ENCODE results near the gene LDLRAD2. TPM values are rescaled to one million over a fixed set of nuclear protein-coding genes. Genes with fewer than 3 reads are reported as not detected.

Gene LDLRAD2
- total RNA-seq, 1 experiment from 2014 or later = not detected

DNA sequence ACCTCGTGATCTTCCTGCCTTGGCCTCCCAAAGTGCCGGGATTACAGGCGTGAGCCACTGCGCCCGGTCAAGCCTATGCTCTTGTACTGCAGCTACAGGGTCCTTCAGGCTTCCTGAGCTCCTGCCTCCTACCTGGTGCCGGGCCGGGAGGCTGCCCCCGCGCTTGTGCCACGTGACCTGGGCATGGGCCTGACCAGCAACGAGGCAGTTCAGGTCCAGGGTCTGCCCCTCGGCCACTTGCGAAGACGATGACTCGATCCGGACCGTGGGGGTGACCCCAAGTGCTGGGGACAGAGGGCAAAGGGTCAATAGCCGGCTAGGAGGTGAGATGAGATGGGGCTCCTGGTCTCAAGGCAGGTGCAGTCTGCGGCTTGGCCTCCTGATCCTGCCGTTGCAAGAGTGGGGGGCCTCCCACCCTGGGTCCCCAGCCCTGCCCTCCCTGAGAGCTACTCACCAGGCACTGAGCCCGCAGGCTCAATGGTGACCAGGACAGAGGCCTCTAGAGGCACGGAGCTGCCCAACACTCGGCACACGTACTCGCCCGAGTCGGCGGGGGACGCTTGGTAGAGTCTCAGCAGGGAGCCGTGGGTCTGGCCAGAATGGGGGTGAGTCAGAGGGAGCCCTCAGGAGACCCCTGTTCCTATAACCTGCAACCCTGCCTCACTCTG lies 38.0 kb downstream of the LDLRAD2 start:
- no peak for ATAC-seq
- intact Hi-C loops (cut with micrococcal nuclease) = no loop called here
- H3K36me3 ChIP-seq (ENCODE audit: control insufficient read depth in 1 of 2, insufficient read depth in 2 of 2, low read length in 2 of 2) = no peaks in the 10 kb centered on the region
- no peaks in the 10 kb centered on the region for H3K4me1 ChIP-seq (ENCODE audit: control insufficient read depth in 1 of 2, insufficient read depth in 2 of 2, low read length in 2 of 2)
- no peaks in the 10 kb centered on the region for H4K20me1 ChIP-seq (ENCODE audit: insufficient read depth)
- H3K4me3 ChIP-seq (replicated peaks in 1 of 2; ENCODE audit: low read depth in 1 of 2, low read length in 2 of 2) = no peak overlapping the region
- no peak overlapping the region for H3K9ac ChIP-seq (ENCODE audit: low read length)
- no peaks in the 10 kb centered on the region for H3K9me3 ChIP-seq (ENCODE audit: control insufficient read depth in 1 of 2, insufficient read depth in 1 of 2, low read depth in 1 of 2, low read length in 2 of 2)
- H3K27ac ChIP-seq (ENCODE audit: low read depth, low read length) = no peak overlapping the region
- H3K9me2 ChIP-seq (ENCODE audit: insufficient read depth) = no peaks in the 10 kb centered on the region
- no peak for DNase-seq (ENCODE audit: low read depth, low spot score)
- TF ChIP-seq SRF (IDR thresholded peaks at IDR 0.05; ENCODE audit: low read depth) (no peak), TCF7L2 (IDR thresholded peaks at IDR 0.05; ENCODE audit: borderline replicate concordance, extremely low read depth, insufficient read depth, insufficient read length) (no peak), ELF1 (IDR thresholded peaks at IDR 0.05; ENCODE audit: borderline replicate concordance, low read depth) (no peak), YY1 (IDR thresholded peaks at IDR 0.05; ENCODE audit: extremely low read depth, insufficient replicate concordance, low read depth, low read length) (no peak), CEBPB (IDR thresholded peaks at IDR 0.05; ENCODE audit: low read depth) (no peak), SP1 (IDR thresholded peaks at IDR 0.05; ENCODE audit: low read depth) (no peak), RAD21 (IDR thresholded peaks at IDR 0.05; ENCODE audit: low read depth) (no peak), JUND (IDR thresholded peaks at IDR 0.05) (no peak), EZH2phosphoT487 (IDR thresholded peaks at IDR 0.05; ENCODE audit: borderline replicate concordance) (no peak), EZH2 (IDR thresholded peaks at IDR 0.05) (no peak), EGR1 (IDR thresholded peaks at IDR 0.05; ENCODE audit: low read depth) (no peak), POLR2AphosphoS5 (IDR thresholded peaks at IDR 0.05; ENCODE audit: low read depth, low read length) (no peak), ZFX (IDR thresholded peaks at IDR 0.05) (no peak), POLR2A (IDR thresholded peaks at IDR 0.05; ENCODE audit: borderline replicate concordance, extremely low read depth, insufficient read depth, insufficient read length) (no peak), ZNF274 (IDR thresholded peaks at IDR 0.05; ENCODE audit: low read depth, low read length) (no peak)
- TF ChIP-seq, protein P1, sequence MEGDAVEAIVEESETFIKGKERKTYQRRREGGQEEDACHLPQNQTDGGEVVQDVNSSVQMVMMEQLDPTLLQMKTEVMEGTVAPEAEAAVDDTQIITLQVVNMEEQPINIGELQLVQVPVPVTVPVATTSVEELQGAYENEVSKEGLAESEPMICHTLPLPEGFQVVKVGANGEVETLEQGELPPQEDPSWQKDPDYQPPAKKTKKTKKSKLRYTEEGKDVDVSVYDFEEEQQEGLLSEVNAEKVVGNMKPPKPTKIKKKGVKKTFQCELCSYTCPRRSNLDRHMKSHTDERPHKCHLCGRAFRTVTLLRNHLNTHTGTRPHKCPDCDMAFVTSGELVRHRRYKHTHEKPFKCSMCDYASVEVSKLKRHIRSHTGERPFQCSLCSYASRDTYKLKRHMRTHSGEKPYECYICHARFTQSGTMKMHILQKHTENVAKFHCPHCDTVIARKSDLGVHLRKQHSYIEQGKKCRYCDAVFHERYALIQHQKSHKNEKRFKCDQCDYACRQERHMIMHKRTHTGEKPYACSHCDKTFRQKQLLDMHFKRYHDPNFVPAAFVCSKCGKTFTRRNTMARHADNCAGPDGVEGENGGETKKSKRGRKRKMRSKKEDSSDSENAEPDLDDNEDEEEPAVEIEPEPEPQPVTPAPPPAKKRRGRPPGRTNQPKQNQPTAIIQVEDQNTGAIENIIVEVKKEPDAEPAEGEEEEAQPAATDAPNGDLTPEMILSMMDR (IDR thresholded peaks at IDR 0.05 in 2 of 3, conservative IDR thresholded peaks at IDR 0.05 in 1 of 3; ENCODE audit: borderline replicate concordance in 1 of 3, insufficient read depth in 1 of 3, low read depth in 2 of 3, low read length in 2 of 3) = no peak
- TF ChIP-seq, protein P2, sequence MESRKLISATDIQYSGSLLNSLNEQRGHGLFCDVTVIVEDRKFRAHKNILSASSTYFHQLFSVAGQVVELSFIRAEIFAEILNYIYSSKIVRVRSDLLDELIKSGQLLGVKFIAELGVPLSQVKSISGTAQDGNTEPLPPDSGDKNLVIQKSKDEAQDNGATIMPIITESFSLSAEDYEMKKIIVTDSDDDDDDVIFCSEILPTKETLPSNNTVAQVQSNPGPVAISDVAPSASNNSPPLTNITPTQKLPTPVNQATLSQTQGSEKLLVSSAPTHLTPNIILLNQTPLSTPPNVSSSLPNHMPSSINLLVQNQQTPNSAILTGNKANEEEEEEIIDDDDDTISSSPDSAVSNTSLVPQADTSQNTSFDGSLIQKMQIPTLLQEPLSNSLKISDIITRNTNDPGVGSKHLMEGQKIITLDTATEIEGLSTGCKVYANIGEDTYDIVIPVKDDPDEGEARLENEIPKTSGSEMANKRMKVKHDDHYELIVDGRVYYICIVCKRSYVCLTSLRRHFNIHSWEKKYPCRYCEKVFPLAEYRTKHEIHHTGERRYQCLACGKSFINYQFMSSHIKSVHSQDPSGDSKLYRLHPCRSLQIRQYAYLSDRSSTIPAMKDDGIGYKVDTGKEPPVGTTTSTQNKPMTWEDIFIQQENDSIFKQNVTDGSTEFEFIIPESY (IDR thresholded peaks at IDR 0.05; ENCODE audit: extremely low read depth, insufficient replicate concordance, low read length) = no peak
- TF ChIP-seq, protein P3, sequence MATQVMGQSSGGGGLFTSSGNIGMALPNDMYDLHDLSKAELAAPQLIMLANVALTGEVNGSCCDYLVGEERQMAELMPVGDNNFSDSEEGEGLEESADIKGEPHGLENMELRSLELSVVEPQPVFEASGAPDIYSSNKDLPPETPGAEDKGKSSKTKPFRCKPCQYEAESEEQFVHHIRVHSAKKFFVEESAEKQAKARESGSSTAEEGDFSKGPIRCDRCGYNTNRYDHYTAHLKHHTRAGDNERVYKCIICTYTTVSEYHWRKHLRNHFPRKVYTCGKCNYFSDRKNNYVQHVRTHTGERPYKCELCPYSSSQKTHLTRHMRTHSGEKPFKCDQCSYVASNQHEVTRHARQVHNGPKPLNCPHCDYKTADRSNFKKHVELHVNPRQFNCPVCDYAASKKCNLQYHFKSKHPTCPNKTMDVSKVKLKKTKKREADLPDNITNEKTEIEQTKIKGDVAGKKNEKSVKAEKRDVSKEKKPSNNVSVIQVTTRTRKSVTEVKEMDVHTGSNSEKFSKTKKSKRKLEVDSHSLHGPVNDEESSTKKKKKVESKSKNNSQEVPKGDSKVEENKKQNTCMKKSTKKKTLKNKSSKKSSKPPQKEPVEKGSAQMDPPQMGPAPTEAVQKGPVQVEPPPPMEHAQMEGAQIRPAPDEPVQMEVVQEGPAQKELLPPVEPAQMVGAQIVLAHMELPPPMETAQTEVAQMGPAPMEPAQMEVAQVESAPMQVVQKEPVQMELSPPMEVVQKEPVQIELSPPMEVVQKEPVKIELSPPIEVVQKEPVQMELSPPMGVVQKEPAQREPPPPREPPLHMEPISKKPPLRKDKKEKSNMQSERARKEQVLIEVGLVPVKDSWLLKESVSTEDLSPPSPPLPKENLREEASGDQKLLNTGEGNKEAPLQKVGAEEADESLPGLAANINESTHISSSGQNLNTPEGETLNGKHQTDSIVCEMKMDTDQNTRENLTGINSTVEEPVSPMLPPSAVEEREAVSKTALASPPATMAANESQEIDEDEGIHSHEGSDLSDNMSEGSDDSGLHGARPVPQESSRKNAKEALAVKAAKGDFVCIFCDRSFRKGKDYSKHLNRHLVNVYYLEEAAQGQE (IDR thresholded peaks at IDR 0.05; ENCODE audit: low read depth) = no peak
- TF ChIP-seq, protein P4, sequence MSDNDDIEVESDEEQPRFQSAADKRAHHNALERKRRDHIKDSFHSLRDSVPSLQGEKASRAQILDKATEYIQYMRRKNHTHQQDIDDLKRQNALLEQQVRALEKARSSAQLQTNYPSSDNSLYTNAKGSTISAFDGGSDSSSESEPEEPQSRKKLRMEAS (IDR thresholded peaks at IDR 0.05) = no peak
- ChIA-PET CTCF (no interaction called here), POLR2A (no interaction called here), RAD21 (ENCODE audit: low non-redundant PET in 1 of 2, low total read pairs in 2 of 2, uncharacterized antibody in 2 of 2, unreplicated experiment in 2 of 2) (no interaction called here)
- H3K4me2 ChIP-seq (ENCODE audit: low read length) = no peak overlapping the region
- no TSS peak for BruUV-seq (replicated peaks)
- no peaks in the 10 kb centered on the region for H3K79me2 ChIP-seq (ENCODE audit: insufficient read depth, low read length)
- no peak overlapping the region for H2AFZ ChIP-seq (ENCODE audit: low read depth, low read length, poor library complexity, severe bottlenecking)
- no peaks in the 10 kb centered on the region for H3K27me3 ChIP-seq (ENCODE audit: insufficient read depth, low read length)

All from HCT116 (cell line).